IMR-90 (cell line): ENCODE data around the gene STUM. TPM values are rescaled to one million over a fixed set of nuclear protein-coding genes. Genes with fewer than 3 reads are reported as not detected.

Source experiments
- ATAC-seq: fragments of 200-7000 bp; cut with Tn5 transposase; 2 replicates; pipeline ENCODE4 v1.9.1; 2020; ENCODE audit warnings: low read depth, mild to moderate bottlenecking, moderate library complexity
- BruUV-seq: library from RNA; stranded (reverse); fragments of 400-500 nt; replicated peaks from 2 replicates; lab custom pipeline; 2021; lab: Mats Ljungman, UMichigan
- CTCF ChIA-PET: fragments of 300-600 bp; formaldehyde crosslinking; extraction: SDS; loops from one replicate; lab custom pipeline; 2021; ENCODE audit warnings: antibody characterized with exemption; lab: Yijun Ruan, JAX
- POLR2A ChIA-PET: fragments of 300-600 bp; sonication (Branson Sonifier 250); formaldehyde crosslinking; loops from one replicate; lab custom pipeline; 2022; ENCODE audit warnings: antibody characterized with exemption; ENCODE audit not compliant: unreplicated experiment; lab: Charles Lee
- DNase-seq: peaks from one replicate; pipeline ENCODE4 v3.0.0; 2013
- H2AFZ ChIP-seq: replicated peaks from 2 replicates; pipeline ENCODE3; 2013; ENCODE audit warnings: low read length, mild to moderate bottlenecking; ENCODE audit not compliant: poor library complexity
- H2AK5ac ChIP-seq: 2 replicates; pipeline ENCODE4 v1.6.1; 2013; ENCODE audit warnings: low read depth, low read length, inconsistent platforms
- H2AK9ac ChIP-seq: replicated peaks from 2 replicates; pipeline ENCODE3; 2013; ENCODE audit warnings: mild to moderate bottlenecking, low read depth, low read length, moderate library complexity; ENCODE audit not compliant: poor library complexity
- H2BK120ac ChIP-seq: 2 replicates; pipeline ENCODE4 v1.6.1; 2013; ENCODE audit warnings: low read depth, low read length, inconsistent platforms
- H2BK15ac ChIP-seq: 3 replicates; pipeline ENCODE4 v1.6.1; 2013; ENCODE audit warnings: low read depth, low read length, inconsistent platforms
- H2BK20ac ChIP-seq: 2 replicates; pipeline ENCODE4 v1.6.1; 2013; ENCODE audit warnings: low read depth, mild to moderate bottlenecking, inconsistent platforms, low read length, moderate library complexity
- H2BK5ac ChIP-seq: 2 replicates; pipeline ENCODE4 v1.6.1; 2013; ENCODE audit warnings: mild to moderate bottlenecking, low read depth, low read length, inconsistent platforms; ENCODE audit not compliant: poor library complexity, severe bottlenecking
- H3K14ac ChIP-seq: replicated peaks from 2 replicates; pipeline ENCODE4 v1.6.1; 2013; ENCODE audit warnings: low read depth, low read length, inconsistent platforms
- H3K18ac ChIP-seq: 2 replicates; pipeline ENCODE4 v1.6.1; 2013; ENCODE audit warnings: low read depth, low read length, control low read depth
- H3K23ac ChIP-seq: 2 replicates; pipeline ENCODE4 v1.6.1; 2013; ENCODE audit warnings: low read depth, low read length, inconsistent platforms
- H3K27ac ChIP-seq: 2 replicates; pipeline ENCODE4 v1.5.1; 2013; ENCODE audit warnings: mild to moderate bottlenecking, control low read depth, low read length; ENCODE audit not compliant: insufficient read depth
- H3K27me3 ChIP-seq: 2 replicates; pipeline ENCODE4 v1.6.1; 2013; ENCODE audit warnings: low read length; ENCODE audit not compliant: control insufficient read depth, insufficient read depth
- H3K36me3 ChIP-seq: 2 replicates; pipeline ENCODE4 v1.6.1; 2013; ENCODE audit warnings: low read length, mixed read lengths; ENCODE audit not compliant: control insufficient read depth, insufficient read depth
- H3K4ac ChIP-seq: 2 replicates; pipeline ENCODE4 v1.6.1; 2013; ENCODE audit warnings: low read depth, low read length, inconsistent platforms
- H3K4me1 ChIP-seq: 2 replicates; pipeline ENCODE4 v1.6.1; 2013; ENCODE audit warnings: low read length, mixed read lengths; ENCODE audit not compliant: control insufficient read depth, insufficient read depth
- H3K4me2 ChIP-seq: 2 replicates; pipeline ENCODE4 v1.6.1; 2013; ENCODE audit warnings: low read depth, mild to moderate bottlenecking, control low read depth, low read length, moderate library complexity
- H3K4me3 ChIP-seq: 2 replicates; pipeline ENCODE4 v1.5.1; 2013; ENCODE audit warnings: low read depth, mild to moderate bottlenecking, control low read depth, low read length, moderate library complexity; ENCODE audit not compliant: insufficient read depth
- H3K56ac ChIP-seq: 2 replicates; pipeline ENCODE4 v1.6.1; 2013; ENCODE audit warnings: low read length, inconsistent platforms; ENCODE audit not compliant: insufficient read depth; ENCODE audit errors: extremely low read depth
- H3K79me1 ChIP-seq, 2 experiments: 2 replicates each; pipeline ENCODE4 v1.6.1; 2013; ENCODE audit warnings: low read length in 2 of 2, inconsistent platforms in 1 of 2, low read depth in 1 of 2
- H3K9ac ChIP-seq: 2 replicates; pipeline ENCODE4 v1.6.1; 2013; ENCODE audit warnings: low read depth, low read length, control low read depth
- H3K9me1 ChIP-seq: 2 replicates; pipeline ENCODE4 v1.6.1; 2013; ENCODE audit warnings: low read length, inconsistent platforms; ENCODE audit not compliant: insufficient read depth
- H3K9me3 ChIP-seq: 2 replicates; pipeline ENCODE4 v1.6.1; 2013; ENCODE audit warnings: low read length; ENCODE audit not compliant: control insufficient read depth, insufficient read depth
- H4K20me1 ChIP-seq: 2 replicates; pipeline ENCODE4 v1.6.1; 2013; ENCODE audit warnings: low read length, inconsistent platforms; ENCODE audit not compliant: insufficient read depth
- H4K5ac ChIP-seq: 2 replicates; pipeline ENCODE4 v1.6.1; 2013; ENCODE audit warnings: mild to moderate bottlenecking, low read depth, low read length, control low read depth
- H4K8ac ChIP-seq, 2 experiments: 2 replicates each; pipeline ENCODE4 v1.6.1; 2013; ENCODE audit warnings: low read depth in 2 of 2, low read length in 2 of 2, control low read depth in 1 of 2, inconsistent platforms in 1 of 2
- H4K91ac ChIP-seq: 2 replicates; pipeline ENCODE4 v1.6.1; 2013; ENCODE audit warnings: low read depth, low read length, inconsistent platforms; ENCODE audit not compliant: insufficient read depth
- BHLHE40 ChIP-seq: fragments of 150-350 bp; IDR thresholded peaks from 2 replicates; pipeline ENCODE4 v1.6.1; 2016; ENCODE audit warnings: mild to moderate bottlenecking, low read depth, low read length
- CEBPB ChIP-seq: IDR thresholded peaks from 2 replicates; pipeline ENCODE4 v1.6.1; 2012; ENCODE audit warnings: low read depth, low read length, improper control_type of control experiment
- CHD1 ChIP-seq: IDR thresholded peaks from 2 replicates; pipeline ENCODE4 v1.6.1; 2012; ENCODE audit warnings: low read depth, low read length, improper control_type of control experiment
- FOS ChIP-seq: fragments of 150-350 bp; IDR thresholded peaks from 2 replicates; pipeline ENCODE4 v1.6.1; 2016; ENCODE audit warnings: low read depth, low read length
- MAFK ChIP-seq: IDR thresholded peaks from 2 replicates; pipeline ENCODE4 v1.6.1; 2012; ENCODE audit warnings: low read depth, low read length, improper control_type of control experiment
- MAZ ChIP-seq: IDR thresholded peaks from 2 replicates; pipeline ENCODE4 v1.6.1; 2012; ENCODE audit warnings: low read depth, mild to moderate bottlenecking, low read length, improper control_type of control experiment, moderate library complexity, borderline replicate concordance
- MXI1 ChIP-seq: IDR thresholded peaks from 2 replicates; pipeline ENCODE4 v1.6.1; 2012; ENCODE audit warnings: low read depth, mild to moderate bottlenecking, low read length, moderate library complexity, borderline replicate concordance
- NFE2L2 ChIP-seq: fragments of 150-350 bp; IDR thresholded peaks from 2 replicates; pipeline ENCODE4 v1.6.1; 2016; ENCODE audit warnings: low read depth, mild to moderate bottlenecking, low read length
- POLR2A ChIP-seq: IDR thresholded peaks from 2 replicates; pipeline ENCODE4 v1.6.1; 2012; ENCODE audit warnings: mild to moderate bottlenecking, low read depth, low read length
- RAD21 ChIP-seq: IDR thresholded peaks from 2 replicates; pipeline ENCODE4 v1.6.1; 2012; ENCODE audit warnings: low read length, improper control_type of control experiment
- RCOR1 ChIP-seq: IDR thresholded peaks from 2 replicates; pipeline ENCODE4 v1.6.1; 2012; ENCODE audit warnings: mild to moderate bottlenecking, low read length, improper control_type of control experiment; ENCODE audit not compliant: insufficient replicate concordance
- RFX5 ChIP-seq: IDR thresholded peaks from 2 replicates; pipeline ENCODE4 v1.8.0; 2012; ENCODE audit warnings: low read depth, mild to moderate bottlenecking, low read length, moderate library complexity
- SMC3 ChIP-seq: fragments of 150-350 bp; IDR thresholded peaks from 2 replicates; pipeline ENCODE4 v1.6.1; 2016; ENCODE audit warnings: low read depth, mild to moderate bottlenecking, antibody characterized with exemption, low read length, moderate library complexity
- whole genome bisulfite sequencing, 2 experiments: methylation state at CpG; one replicate each; pipeline versions ENCODE4 v1.1.5 to v1.1.7; 2013; ENCODE audit warnings: missing lambda C conversion rate in 2 of 2; ENCODE audit not compliant: insufficient read length in 1 of 2; ENCODE audit errors: extremely low coverage in 2 of 2; 5-methylcytosine and 5-hydroxymethylcytosine counted together
- dilution Hi-C: fragments of 300-500 bp; cut with HindIII; formaldehyde crosslinking; loops from one replicate; pipeline ENCODE4 v1.14.3; 2018; ENCODE audit warnings: low sequenced_read_pairs; ENCODE audit not compliant: unreplicated experiment
- in situ Hi-C: fragments of 300-500 bp; cut with MboI; formaldehyde crosslinking; loops from 3 replicates; pipeline ENCODE4 v1.14.3; 2019; ENCODE audit warnings: low sequenced_read_pairs, inconsistent platforms, mixed read lengths
- intact Hi-C: fragments of 100-400 bp; cut with micrococcal nuclease; formaldehyde crosslinking; loops from 2 replicates; pipeline ENCODE4 v1.10.0; 2022
- polyA plus RNA-seq, 3 experiments: library from polyadenylated mRNA; depleted of rRNA; stranded (reverse); fragments of >200 nt; gene quantifications; 2 replicates each; pipeline ENCODE4 v1.2.3, GENCODE V29; 2012; ENCODE audit warnings: low replicate concordance in 1 of 3
- total RNA-seq: library from RNA; depleted of rRNA; stranded (reverse); fragments of >200 nt; gene quantifications from 2 replicates; pipeline ENCODE4 v1.2.3, GENCODE V29; 2012
- TF ChIP-seq, protein P1 (sequence below): fragments of 150-350 bp; IDR thresholded peaks from 2 replicates; pipeline ENCODE4 v1.6.1; 2016; ENCODE audit warnings: low read depth, mild to moderate bottlenecking, low read length, moderate library complexity, borderline replicate concordance
- TF ChIP-seq, protein P2 (sequence below): fragments of 150-350 bp; IDR thresholded peaks from 2 replicates; pipeline ENCODE4 v1.6.1; 2017; ENCODE audit warnings: mild to moderate bottlenecking, antibody characterized with exemption, low read length, low read depth
- TF ChIP-seq, protein P3 (sequence below): conservative IDR thresholded peaks from 2 replicates; pipeline ENCODE4 v1.5.1; 2012; ENCODE audit warnings: mild to moderate bottlenecking, low read depth, low read length, improper control_type of control experiment

The STUM gene
- total and polyA plus RNA-seq, 2 of the 4 experiments (the other 2 are of a cell fraction): not detected

- ChIA-PET CTCF (no interaction called here), POLR2A (no interaction called here)
- H3K56ac ChIP-seq: no peak overlapping the region
- H3K27me3 ChIP-seq: peaks cover 57% of the 10 kb centered on the region
- no CpG with 5 or more reads among the region's 2 CpGs for WGBS, 2 experiments
- no peak overlapping the region for H3K27ac ChIP-seq
- no peaks in the 10 kb centered on the region; the same call in 1 of the 2 replicates for H3K4me1 ChIP-seq
- TF ChIP-seq, protein P1, sequence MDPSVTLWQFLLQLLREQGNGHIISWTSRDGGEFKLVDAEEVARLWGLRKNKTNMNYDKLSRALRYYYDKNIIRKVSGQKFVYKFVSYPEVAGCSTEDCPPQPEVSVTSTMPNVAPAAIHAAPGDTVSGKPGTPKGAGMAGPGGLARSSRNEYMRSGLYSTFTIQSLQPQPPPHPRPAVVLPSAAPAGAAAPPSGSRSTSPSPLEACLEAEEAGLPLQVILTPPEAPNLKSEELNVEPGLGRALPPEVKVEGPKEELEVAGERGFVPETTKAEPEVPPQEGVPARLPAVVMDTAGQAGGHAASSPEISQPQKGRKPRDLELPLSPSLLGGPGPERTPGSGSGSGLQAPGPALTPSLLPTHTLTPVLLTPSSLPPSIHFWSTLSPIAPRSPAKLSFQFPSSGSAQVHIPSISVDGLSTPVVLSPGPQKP: no peak
- no peak for TF ChIP-seq MAZ
- TF ChIP-seq RCOR1: no peak
- TF ChIP-seq FOS: no peak
- no peak for TF ChIP-seq BHLHE40
- TF ChIP-seq MAFK: no peak
- no peak for TF ChIP-seq MXI1
- TF ChIP-seq RAD21: no peak
- no peak for TF ChIP-seq CEBPB
- TF ChIP-seq NFE2L2: no peak
- no peak for TF ChIP-seq POLR2A
- TF ChIP-seq, protein P2, sequence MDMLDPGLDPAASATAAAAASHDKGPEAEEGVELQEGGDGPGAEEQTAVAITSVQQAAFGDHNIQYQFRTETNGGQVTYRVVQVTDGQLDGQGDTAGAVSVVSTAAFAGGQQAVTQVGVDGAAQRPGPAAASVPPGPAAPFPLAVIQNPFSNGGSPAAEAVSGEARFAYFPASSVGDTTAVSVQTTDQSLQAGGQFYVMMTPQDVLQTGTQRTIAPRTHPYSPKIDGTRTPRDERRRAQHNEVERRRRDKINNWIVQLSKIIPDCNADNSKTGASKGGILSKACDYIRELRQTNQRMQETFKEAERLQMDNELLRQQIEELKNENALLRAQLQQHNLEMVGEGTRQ: no peak
- TF ChIP-seq, protein P3, sequence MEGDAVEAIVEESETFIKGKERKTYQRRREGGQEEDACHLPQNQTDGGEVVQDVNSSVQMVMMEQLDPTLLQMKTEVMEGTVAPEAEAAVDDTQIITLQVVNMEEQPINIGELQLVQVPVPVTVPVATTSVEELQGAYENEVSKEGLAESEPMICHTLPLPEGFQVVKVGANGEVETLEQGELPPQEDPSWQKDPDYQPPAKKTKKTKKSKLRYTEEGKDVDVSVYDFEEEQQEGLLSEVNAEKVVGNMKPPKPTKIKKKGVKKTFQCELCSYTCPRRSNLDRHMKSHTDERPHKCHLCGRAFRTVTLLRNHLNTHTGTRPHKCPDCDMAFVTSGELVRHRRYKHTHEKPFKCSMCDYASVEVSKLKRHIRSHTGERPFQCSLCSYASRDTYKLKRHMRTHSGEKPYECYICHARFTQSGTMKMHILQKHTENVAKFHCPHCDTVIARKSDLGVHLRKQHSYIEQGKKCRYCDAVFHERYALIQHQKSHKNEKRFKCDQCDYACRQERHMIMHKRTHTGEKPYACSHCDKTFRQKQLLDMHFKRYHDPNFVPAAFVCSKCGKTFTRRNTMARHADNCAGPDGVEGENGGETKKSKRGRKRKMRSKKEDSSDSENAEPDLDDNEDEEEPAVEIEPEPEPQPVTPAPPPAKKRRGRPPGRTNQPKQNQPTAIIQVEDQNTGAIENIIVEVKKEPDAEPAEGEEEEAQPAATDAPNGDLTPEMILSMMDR: no peak
- no peak for TF ChIP-seq SMC3
- no peak for TF ChIP-seq RFX5
- no peak for TF ChIP-seq CHD1
- no peak overlapping the region for H2BK20ac ChIP-seq
- no peak overlapping the region for H3K14ac ChIP-seq
- no peak for ATAC-seq
- DNase-seq: no peak
- H2AFZ ChIP-seq: no peak overlapping the region
- H3K9ac ChIP-seq: no peak overlapping the region
- no peak overlapping the region for H3K4me2 ChIP-seq
- H3K9me1 ChIP-seq: no peaks in the 10 kb centered on the region
- H3K4me3 ChIP-seq: no peak overlapping the region
- dilution Hi-C loops (no loop called here), in situ Hi-C loops (no loop called here), intact Hi-C loops (no loop called here)
- H3K4ac ChIP-seq: no peak overlapping the region
- no peaks in the 10 kb centered on the region for H3K36me3 ChIP-seq
- no peaks in the 10 kb centered on the region for H3K79me1 ChIP-seq
- no peak overlapping the region for H4K8ac ChIP-seq
- no peak overlapping the region for H2BK120ac ChIP-seq
- H2BK15ac ChIP-seq: no peak overlapping the region
- H2AK5ac ChIP-seq: no peak overlapping the region
- no peak overlapping the region for H3K18ac ChIP-seq
- BruUV-seq: no TSS peak
- no peak overlapping the region for H2AK9ac ChIP-seq
- no peak overlapping the region for H4K91ac ChIP-seq
- no peak overlapping the region for H4K5ac ChIP-seq
- no peak overlapping the region for H3K23ac ChIP-seq
- H2BK5ac ChIP-seq: no peak overlapping the region
- no peaks in the 10 kb centered on the region for H3K9me3 ChIP-seq
- H4K20me1 ChIP-seq: no peaks in the 10 kb centered on the region; the same call in 1 of the 2 replicates
These were observed 4.8 kb downstream of the STUM start for GRCh38 chr1:226553266-226553923.
